ENCODE results near the gene HSD11B1.

The HSD11B1 gene

GRCh38 chr1:209728466-209728865, 23.8 kb downstream of the HSD11B1 start:
- no peak for DNase-seq

DNA sequence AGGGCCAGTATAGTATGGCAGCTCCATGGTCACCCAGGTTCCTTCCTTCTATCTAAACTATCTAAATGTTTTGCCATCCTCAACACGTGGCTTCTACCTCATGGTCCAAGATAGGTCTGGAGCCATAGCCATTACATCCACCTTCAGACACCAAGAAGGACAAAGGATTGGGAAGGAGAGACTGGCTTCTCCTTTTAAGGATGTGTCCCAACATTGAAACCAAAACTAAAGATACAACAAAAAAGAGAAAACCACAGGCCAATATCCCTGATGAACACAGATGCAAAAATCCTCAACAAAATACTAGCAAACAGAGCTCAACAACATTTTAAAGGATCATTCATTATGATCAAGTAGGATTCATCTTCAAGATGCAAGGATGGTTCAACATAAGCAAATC, 24.8 kb downstream of the HSD11B1 start:
- DNase-seq, result no peak

DNA sequence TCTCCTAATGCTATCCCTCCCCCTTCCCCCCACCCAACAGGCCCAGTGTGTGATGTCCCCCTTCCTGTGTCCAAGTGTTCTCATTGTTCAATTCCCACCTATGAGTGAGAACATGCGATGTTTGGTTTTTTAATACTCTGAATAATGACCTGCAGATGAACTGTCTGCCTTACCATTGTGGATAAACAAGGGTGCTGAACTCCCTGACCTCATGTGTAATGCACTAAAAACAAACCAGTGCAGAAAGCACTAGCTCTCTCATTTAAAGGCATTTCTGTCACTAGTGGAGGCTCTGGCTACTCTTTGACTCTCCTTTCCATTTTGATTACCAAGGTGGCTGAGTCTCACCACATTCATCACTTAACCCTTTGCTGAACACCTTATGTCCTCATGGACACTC, 28.1 kb downstream of the HSD11B1 start:
- no peak for DNase-seq

GRCh38 chr1:209733409-209734192, 29.0 kb downstream of the HSD11B1 start:
- DNase-seq, result no peak

GRCh38 chr1:209736490-209737117, 32.0 kb downstream of the HSD11B1 start:
- no peak for DNase-seq

DNA sequence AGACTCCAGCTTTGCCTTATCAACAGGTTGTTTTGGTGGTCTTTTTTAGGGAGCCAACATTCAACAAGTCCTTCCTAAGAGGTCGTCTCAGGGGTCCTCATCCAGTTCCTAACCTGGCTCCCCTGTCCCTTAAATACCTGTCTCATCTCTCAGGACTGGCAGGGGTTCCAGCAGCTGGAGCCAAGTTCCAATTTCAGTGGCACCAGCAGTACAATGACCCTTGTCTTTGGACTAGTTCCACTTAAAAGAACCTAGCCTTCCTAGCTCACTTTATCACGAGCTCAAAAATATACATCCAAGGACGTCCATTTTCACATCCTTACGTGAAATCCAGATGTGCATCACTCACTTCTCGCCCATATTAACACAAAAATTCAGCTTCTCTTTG, 32.5 kb downstream of the HSD11B1 start:
- DNase-seq, result no peak

- DNase-seq, result no peak
Measured at GRCh38 chr1:209738270-209738669, 33.6 kb downstream of the HSD11B1 start.

DNA sequence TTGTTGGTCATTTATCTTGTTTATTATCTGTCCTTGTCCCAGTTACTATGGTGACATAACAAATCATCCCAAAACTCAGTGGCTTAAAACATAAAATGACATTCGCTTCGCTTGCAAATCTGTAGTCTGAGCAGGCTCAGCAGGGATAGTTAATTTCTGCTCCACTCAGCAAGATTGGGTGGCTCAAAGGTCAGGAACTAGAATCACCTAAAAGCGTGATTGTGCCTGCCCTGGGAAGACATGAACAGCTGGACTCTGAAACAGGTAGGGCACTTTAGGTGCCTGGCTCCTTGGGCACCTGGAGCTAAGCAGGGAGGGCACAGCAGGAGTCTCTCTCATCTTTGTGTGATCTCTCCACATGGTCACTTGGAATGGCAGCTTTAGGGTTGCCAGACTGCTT, 36.5 kb downstream of the HSD11B1 start:
- no peak for DNase-seq

DNA sequence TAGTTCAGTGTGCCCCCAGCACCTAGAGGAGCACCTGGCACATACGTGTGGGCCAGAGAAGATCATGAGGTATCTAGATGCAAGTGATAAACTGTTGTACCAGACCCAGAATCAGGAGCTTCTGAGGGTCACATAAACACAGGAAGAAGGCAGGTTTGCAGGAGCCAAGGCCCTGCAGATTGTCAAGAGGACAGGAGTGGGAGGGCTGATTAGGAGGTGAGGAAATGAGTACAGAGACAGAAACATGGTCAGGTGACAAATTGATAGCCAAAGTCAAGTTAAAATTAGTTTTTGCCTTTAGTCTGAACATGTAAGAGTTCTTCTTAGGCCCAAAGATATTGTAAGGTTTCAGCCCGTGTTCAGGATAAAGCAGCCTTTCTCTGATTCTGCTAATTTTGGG, 37.2 kb downstream of the HSD11B1 start:
- DNase-seq, result no peak

- no peak for DNase-seq
Measured at GRCh38 chr1:209742409-209743144, 37.9 kb downstream of the HSD11B1 start.

DNA sequence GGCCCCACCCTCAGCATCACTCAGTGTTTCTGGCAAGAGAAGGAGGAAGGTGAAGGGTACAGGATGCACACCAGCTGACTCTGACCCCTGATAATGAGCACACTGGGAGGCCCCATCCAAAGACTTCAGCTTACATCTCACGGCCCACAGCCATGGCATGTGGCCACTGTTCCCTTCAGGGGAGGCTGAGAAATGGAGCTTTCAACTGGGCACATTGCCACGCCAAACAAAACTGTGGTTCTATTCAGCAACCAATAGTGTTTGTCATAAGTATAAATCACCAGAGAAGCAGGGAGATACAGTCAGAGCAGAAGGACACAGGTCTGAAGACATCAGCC, 38.5 kb downstream of the HSD11B1 start:
- no peak for DNase-seq

DNA sequence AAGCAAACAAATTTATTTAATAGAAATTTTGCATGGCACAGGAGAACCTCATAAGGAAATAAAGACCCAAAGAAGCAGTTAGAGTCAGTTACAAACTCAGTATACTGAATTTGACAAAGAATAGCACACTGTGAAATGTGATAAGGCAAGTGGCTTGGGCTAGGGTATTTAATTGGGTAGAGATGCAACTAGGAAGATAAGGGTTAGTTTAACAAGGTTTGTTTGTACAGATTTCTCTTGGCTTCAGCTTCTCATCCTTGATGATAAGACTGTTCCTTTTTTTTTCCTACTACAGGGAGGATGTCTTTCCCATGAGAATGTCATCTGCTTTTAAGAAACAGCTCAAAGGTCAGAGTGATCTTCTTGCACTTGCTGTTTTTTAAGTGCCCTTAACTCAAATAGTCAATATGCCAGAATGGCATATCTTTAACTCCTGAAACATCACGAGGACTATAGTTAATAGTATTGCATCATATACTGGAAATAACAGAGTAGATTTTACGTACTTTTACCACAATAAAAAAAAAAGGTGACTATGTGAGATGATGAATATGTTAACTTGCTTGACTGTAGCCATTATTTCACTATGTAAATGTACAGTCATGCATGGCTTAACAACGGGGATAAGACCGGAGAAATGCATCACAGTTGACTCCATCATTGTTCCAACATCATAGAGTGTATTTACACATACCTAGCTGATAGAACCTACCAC, 42.0 kb downstream of the HSD11B1 start:
- no peak for DNase-seq

DNA sequence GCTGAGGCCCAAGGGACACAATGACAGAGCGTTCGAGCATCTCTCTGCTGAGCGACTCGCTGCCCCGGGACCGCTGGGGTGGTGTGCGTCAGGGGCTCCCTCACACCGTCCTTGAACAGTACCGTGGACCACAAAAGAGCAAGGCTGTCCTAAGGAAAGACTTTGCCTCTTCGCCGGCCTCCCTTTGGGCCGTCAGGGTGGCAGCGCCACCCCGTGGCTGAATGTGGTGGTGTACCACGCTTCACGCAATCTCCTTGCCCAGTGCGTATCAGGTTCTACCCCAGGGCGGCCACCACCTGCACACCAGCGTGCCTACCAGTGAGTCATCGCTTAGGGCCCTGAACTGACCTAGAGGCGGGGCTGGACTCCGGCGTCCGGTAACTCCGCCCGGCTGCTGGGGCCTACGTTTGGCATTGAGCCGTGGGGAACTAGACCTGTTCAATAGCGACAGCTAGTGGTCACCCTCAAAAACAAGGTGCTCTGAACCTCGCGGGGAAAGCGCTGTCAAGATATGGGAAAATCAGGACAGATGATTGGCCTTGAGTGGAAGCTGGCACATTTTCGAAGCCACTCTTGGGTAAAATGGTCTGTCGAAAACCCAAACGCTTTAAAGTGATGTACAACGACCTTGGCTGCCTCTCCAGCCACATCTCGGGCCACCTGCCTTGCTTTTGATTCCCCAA, 43.1 kb downstream of the HSD11B1 start:
- DNase-seq, result peak; percentile 92

GRCh38 chr1:209748620-209749019, 44.0 kb downstream of the HSD11B1 start:
- DNase-seq, result no peak

- no peak for DNase-seq
Measured at GRCh38 chr1:209749205-209749604, 44.6 kb downstream of the HSD11B1 start.

- no peak for DNase-seq
Measured at GRCh38 chr1:209749670-209750323, 45.2 kb downstream of the HSD11B1 start.

GRCh38 chr1:209751627-209752231, 47.1 kb downstream of the HSD11B1 start:
- peak; percentile 38 for DNase-seq

DNA sequence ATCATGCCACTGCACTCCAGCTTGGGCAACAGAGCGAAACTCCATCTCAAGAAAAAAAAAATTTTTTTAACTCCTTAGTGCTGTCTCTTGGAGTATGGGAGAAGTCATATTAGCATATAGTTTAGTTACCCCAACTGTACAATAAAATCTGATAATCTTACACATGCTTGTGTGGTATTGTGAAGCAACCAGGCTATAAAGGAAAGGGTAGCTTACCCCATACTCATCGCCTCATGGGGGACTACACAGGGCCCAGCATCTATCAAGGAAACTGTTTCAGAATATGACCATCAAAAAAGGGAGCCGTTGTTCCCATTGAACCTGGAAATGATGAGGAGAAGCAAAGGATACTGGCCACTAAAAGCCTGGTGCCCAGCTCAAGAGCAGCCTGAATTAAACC, 48.2 kb downstream of the HSD11B1 start:
- DNase-seq, result no peak

- no peak for DNase-seq
Measured at GRCh38 chr1:209755256-209755655, 50.6 kb downstream of the HSD11B1 start.

DNA sequence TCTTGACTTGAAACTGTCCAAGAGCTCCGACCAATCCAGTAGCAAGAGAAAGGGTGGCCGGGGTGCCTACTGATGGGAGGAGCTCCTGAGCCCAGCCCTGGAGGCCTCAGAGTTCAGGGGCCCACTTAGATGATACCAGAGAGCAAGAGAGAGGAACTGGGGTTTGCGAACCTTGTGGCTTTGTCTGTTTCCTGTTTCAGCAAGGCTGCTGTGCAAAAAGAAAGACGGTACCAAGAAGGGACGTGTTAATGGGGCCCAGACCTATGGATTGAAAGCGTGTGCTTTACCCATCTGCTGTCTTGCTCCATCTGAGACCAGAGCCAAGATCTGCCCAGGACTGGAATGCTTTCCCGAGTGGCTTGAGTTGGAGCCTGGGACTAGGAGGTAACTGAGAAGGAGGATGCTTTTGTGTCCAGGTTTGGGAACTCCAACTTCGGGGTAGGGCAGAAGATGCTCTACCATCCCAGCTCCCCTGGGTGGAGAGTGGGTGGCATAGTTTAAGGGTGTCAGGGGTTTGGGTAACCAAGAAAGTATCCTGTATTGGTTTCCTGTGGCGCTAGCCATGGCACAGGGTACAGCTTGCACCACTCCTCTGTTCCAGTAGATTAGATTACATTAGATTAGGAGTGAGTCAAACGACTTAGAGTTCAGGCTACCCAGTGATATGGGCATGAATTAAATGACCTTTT, 51.4 kb downstream of the HSD11B1 start, which contains the start of gene TRAF3IP3:
TRAF3IP3 (plus strand) TSS at position 128 of the 689 bp plus-strand sequence. CDS start 3,987 bp downstream, outside the sequence.
- DNase-seq, result peak; percentile 83

Data from CD4-positive, alpha-beta T cell treated with Interleukin-10 for 1 hour (primary cell).